HepG2 (cell line): Measurements from ENCODE around the gene RFX6. TPM values are rescaled to one million over a fixed set of nuclear protein-coding genes. Genes with fewer than 3 reads are reported as not detected.
A peak's percentile ranks its signal among the peaks of the same experiment; 100 is the strongest.

Experiments used
- ATRX ChIP-seq: sonication (generic); formaldehyde crosslinking; IDR thresholded peaks from 2 replicates; pipeline ENCODE4 v1.4.0; 2020; ENCODE audit warnings: missing genetic modification reagents, borderline replicate concordance
- CEBPG ChIP-seq: IDR thresholded peaks from 2 replicates; pipeline ENCODE4 v1.6.1; 2016
- FOXA3 ChIP-seq: IDR thresholded peaks from 2 replicates; pipeline ENCODE4 v1.6.1; 2016; ENCODE audit warnings: missing genetic modification reagents, missing compliant biosample characterization
- FOXM1 ChIP-seq: sonication (generic); formaldehyde crosslinking; IDR thresholded peaks from 2 replicates; pipeline ENCODE4 v1.5.0; 2020; ENCODE audit warnings: missing genetic modification reagents
- HNF4A ChIP-seq: sonication (generic); formaldehyde crosslinking; IDR thresholded peaks from 2 replicates; pipeline ENCODE4 v1.4.0; 2020; ENCODE audit warnings: missing genetic modification reagents
- IRF2 ChIP-seq: IDR thresholded peaks from 2 replicates; pipeline ENCODE4 v1.6.1; 2018; ENCODE audit warnings: missing genetic modification reagents, missing compliant biosample characterization
- KDM4B ChIP-seq: sonication (generic); formaldehyde crosslinking; IDR thresholded peaks from 2 replicates; pipeline ENCODE4 v1.4.0; 2020; ENCODE audit warnings: missing genetic modification reagents
- KDM5B ChIP-seq: sonication (generic); formaldehyde crosslinking; IDR thresholded peaks from 2 replicates; pipeline ENCODE4 v1.4.0; 2020; ENCODE audit warnings: missing genetic modification reagents, mild to moderate bottlenecking, borderline replicate concordance
- MNT ChIP-seq: fragments of 450-650 bp; IDR thresholded peaks from 2 replicates; pipeline ENCODE4 v1.6.1; 2016
- RFX3 ChIP-seq: IDR thresholded peaks from 2 replicates; pipeline ENCODE4 v1.6.1; 2016; ENCODE audit warnings: missing biosample characterization, missing genetic modification reagents
- RXRB ChIP-seq: IDR thresholded peaks from 2 replicates; pipeline ENCODE4 v1.6.1; 2016; ENCODE audit warnings: borderline replicate concordance, missing genetic modification reagents, missing compliant biosample characterization
- SIN3A ChIP-seq: IDR thresholded peaks from 2 replicates; pipeline ENCODE4 v1.6.1; 2011; ENCODE audit warnings: low read depth, mild to moderate bottlenecking, control low read depth, low read length, borderline replicate concordance
- THAP8 ChIP-seq: sonication (generic); formaldehyde crosslinking; IDR thresholded peaks from 2 replicates; pipeline ENCODE4 v1.5.1; 2020; ENCODE audit warnings: missing genetic modification reagents, mild to moderate bottlenecking, borderline replicate concordance
- THYN1 ChIP-seq: sonication (generic); formaldehyde crosslinking; IDR thresholded peaks from 2 replicates; pipeline ENCODE4 v1.8.1; 2023; ENCODE audit warnings: low read depth, mild to moderate bottlenecking, moderate library complexity, missing genetic modification reagents, borderline replicate concordance
- YY1 ChIP-seq: IDR thresholded peaks from 2 replicates; pipeline ENCODE4 v1.6.1; 2011; ENCODE audit warnings: low read length, low read depth, moderate library complexity, mild to moderate bottlenecking; ENCODE audit not compliant: insufficient read depth, insufficient replicate concordance
- ZNF331 ChIP-seq: sonication (generic); formaldehyde crosslinking; IDR thresholded peaks from 2 replicates; pipeline ENCODE4 v1.4.0; 2020; ENCODE audit warnings: missing genetic modification reagents
- ZNF503 ChIP-seq: sonication (generic); formaldehyde crosslinking; IDR thresholded peaks from 2 replicates; pipeline ENCODE4 v1.4.0; 2020; ENCODE audit warnings: missing genetic modification reagents
- ZNF513 ChIP-seq: sonication (generic); formaldehyde crosslinking; conservative IDR thresholded peaks from 2 replicates; pipeline ENCODE4 v1.5.0; 2020; ENCODE audit warnings: missing genetic modification reagents
- ZNF547 ChIP-seq: sonication (generic); formaldehyde crosslinking; IDR thresholded peaks from 2 replicates; pipeline ENCODE4 v1.5.1; 2020; ENCODE audit warnings: mild to moderate bottlenecking, missing genetic modification reagents
- ZNF770 ChIP-seq: sonication (generic); formaldehyde crosslinking; IDR thresholded peaks from 2 replicates; pipeline ENCODE4 v1.5.0; 2020; ENCODE audit warnings: mild to moderate bottlenecking, missing genetic modification reagents
- polyA plus RNA-seq, 8 experiments: library from polyadenylated mRNA; depleted of rRNA in 3 of 8; stranded (reverse) in 7 of 8; unstranded in 1 of 8; fragments of >200 nt; fragmentation: Illumina TruSeq in 4 of 8; extraction: Trizol in 4 of 8; gene quantifications; 2 replicates each; pipeline versions ENCODE4 v1.2.1 to v1.2.3, GENCODE V29; 2011 to 2016; ENCODE audit warnings: low read depth in 4 of 8, missing spikeins in 1 of 8, mixed read lengths in 1 of 8; ENCODE audit not compliant: insufficient read depth in 1 of 8
- total RNA-seq, 5 experiments: library from RNA; depleted of rRNA; stranded (reverse); fragments of >200 nt; fragmentation: Illumina TruSeq; extraction: Trizol; gene quantifications; 2 replicates each; pipeline ENCODE4 v1.2.3, GENCODE V29; 2016; ENCODE audit warnings: low read depth in 1 of 5

Gene RFX6
- total and polyA plus RNA-seq, 2 of the 13 experiments (the other 11 are each of a cell fraction or from before 2014, with no cell fraction given), result 0.04 TPM; not detected in 1

GRCh38 chr6:116948533-116949304 is 71.7 kb downstream of the RFX6 start (continued):
- TF ChIP-seq THAP8 (no peak), ZNF547 (CRISPR knock-in tag) (no peak), KDM4B (CRISPR knock-in tag) (no peak), THYN1 (CRISPR knock-in tag) (0 out of 2 replicates have a peak, but pooled peaks have one; percentile 29), ZNF513 (no peak), IRF2 (CRISPR knock-in tag) (no peak; the same call in 1 of the 2 replicates), FOXA3 (CRISPR knock-in tag) (peak; percentile 55), HNF4A (CRISPR knock-in tag) (peak; percentile 60), ZNF770 (no peak), ZNF503 (CRISPR knock-in tag) (peak; percentile 52; the same call in 1 of the 2 replicates), SIN3A (no peak), RFX3 (CRISPR knock-in tag) (no peak), CEBPG (0 out of 2 replicates have a peak, but pooled peaks have one; percentile 16), KDM5B (CRISPR knock-in tag) (no peak), MNT (no peak), ZNF331 (CRISPR knock-in tag) (peak; percentile 7; the same call in 1 of the 2 replicates), RXRB (CRISPR knock-in tag) (peak; percentile 38; the same call in 1 of the 2 replicates), FOXM1 (CRISPR knock-in tag) (no peak), ATRX (CRISPR knock-in tag) (no peak), YY1 (no peak)
